H1 (cell line): ENCODE measurements around the gene CACNA1C. TPM values are rescaled to one million over a fixed set of nuclear protein-coding genes. Genes with fewer than 3 reads are reported as not detected.

Source experiments
- CTCF ChIA-PET: fragments of 300-600 bp; sonication (Branson Sonifier 250); formaldehyde crosslinking; loops from one replicate; lab custom pipeline; 2021; ENCODE audit not compliant: partially characterized antibody; lab: Charles Lee
- POLR2A ChIA-PET: fragments of 300-600 bp; sonication (Branson Sonifier 250); formaldehyde crosslinking; loops from one replicate; lab custom pipeline; 2021; ENCODE audit warnings: inconsistent platforms; ENCODE audit not compliant: partially characterized antibody; lab: Charles Lee
- DNase-seq, 2 experiments: peaks; one replicate each; pipeline versions ENCODE4 v3.0.0 to v3.0.0-alpha.2; 2010 to 2022; ENCODE audit warnings: low spot score in 2 of 2, low read depth in 1 of 2, mixed read lengths in 1 of 2
- FAIRE-seq: peaks from 2 replicates; lab custom pipeline; 2011; peaks lifted over from hg19 to GRCh38; lab: Jason Lieb, UNC
- H2AFZ ChIP-seq: 2 replicates; pipeline ENCODE4 v1.8.1; 2012; ENCODE audit warnings: low read length, inconsistent platforms
- H2AK5ac ChIP-seq: 2 replicates; pipeline ENCODE4 v1.6.1; 2013; ENCODE audit warnings: low read depth, low read length
- H2BK120ac ChIP-seq: replicated peaks from 2 replicates; pipeline ENCODE3; 2013; ENCODE audit warnings: low read depth, low read length, inconsistent platforms
- H2BK12ac ChIP-seq: 2 replicates; pipeline ENCODE4 v1.6.1; 2013; ENCODE audit warnings: low read depth, low read length
- H2BK15ac ChIP-seq: 2 replicates; pipeline ENCODE4 v1.6.1; 2013; ENCODE audit warnings: low read length
- H2BK20ac ChIP-seq: 2 replicates; pipeline ENCODE4 v1.6.1; 2013; ENCODE audit warnings: low read length
- H2BK5ac ChIP-seq: 2 replicates; pipeline ENCODE4 v1.6.1; 2013; ENCODE audit warnings: low read depth, low read length
- H3K14ac ChIP-seq: 2 replicates; pipeline ENCODE4 v1.6.1; 2013; ENCODE audit warnings: inconsistent platforms; ENCODE audit not compliant: insufficient read length
- H3K18ac ChIP-seq: 2 replicates; pipeline ENCODE4 v1.6.1; 2013; ENCODE audit warnings: low read length; ENCODE audit errors: extremely low read depth
- H3K23ac ChIP-seq: 2 replicates; pipeline ENCODE4 v1.6.1; 2013; ENCODE audit warnings: inconsistent platforms; ENCODE audit not compliant: insufficient read length
- H3K23me2 ChIP-seq: 2 replicates; pipeline ENCODE4 v1.6.1; 2013; ENCODE audit warnings: low read depth, low read length
- H3K27ac ChIP-seq: 2 replicates; pipeline ENCODE4 v1.6.1; 2011; ENCODE audit warnings: low read depth, low read length, inconsistent platforms
- H3K27me3 ChIP-seq, 4 experiments: replicated peaks in 1 of 4; 1 replicate in 1 of 4; 2 replicates in 3 of 4; pipeline versions ENCODE4 v1.6.1 to v1.8.1; 2011 to 2013; ENCODE audit warnings: low read length in 3 of 4, mild to moderate bottlenecking in 3 of 4, inconsistent platforms in 2 of 4, mixed read lengths in 2 of 4, moderate library complexity in 1 of 4; ENCODE audit not compliant: control insufficient read depth in 3 of 4, insufficient read depth in 3 of 4; ENCODE audit errors: extremely low read depth in 1 of 4
- H3K36me3 ChIP-seq, 4 experiments: 2 replicates each; pipeline versions ENCODE4 v1.6.1 to v1.8.1; 2011 to 2013; ENCODE audit warnings: mild to moderate bottlenecking in 4 of 4, low read length in 3 of 4, moderate library complexity in 2 of 4, control low read depth in 1 of 4, inconsistent platforms in 1 of 4; ENCODE audit not compliant: insufficient read depth in 4 of 4, control insufficient read depth in 2 of 4
- H3K4ac ChIP-seq: replicated peaks from 2 replicates; pipeline ENCODE3; 2013; ENCODE audit warnings: low read length, low read depth, mixed read lengths, inconsistent platforms; ENCODE audit not compliant: insufficient read length
- H3K4me1 ChIP-seq, 4 experiments: replicated peaks in 1 of 4; 1 replicate in 1 of 4; 2 replicates in 3 of 4; pipeline versions ENCODE4 v1.6.1 to v1.8.1; 2011 to 2013; ENCODE audit warnings: low read length in 3 of 4, inconsistent platforms in 2 of 4, mixed read lengths in 1 of 4; ENCODE audit not compliant: insufficient read depth in 4 of 4, control insufficient read depth in 3 of 4
- H3K4me2 ChIP-seq, 2 experiments: 2 replicates each; pipeline versions ENCODE4 v1.6.1 to v1.8.1; 2011 to 2013; ENCODE audit warnings: low read depth in 2 of 2, low read length in 2 of 2, control low read depth in 1 of 2, inconsistent platforms in 1 of 2, mild to moderate bottlenecking in 1 of 2; ENCODE audit not compliant: insufficient read depth in 1 of 2
- H3K4me3 ChIP-seq, 4 experiments: fragments of 200-600, 300-600 bp in 1 of 4; sonication (generic), shearing (Covaris generic), sonication (Bioruptor Twin) in 1 of 4; 2 replicates each; pipeline versions ENCODE4 v1.5.1 to v1.8.1; 2011 to 2016; ENCODE audit warnings: low read length in 4 of 4, low read depth in 3 of 4, control low read depth in 2 of 4, inconsistent platforms in 2 of 4, mild to moderate bottlenecking in 2 of 4, mixed read lengths in 1 of 4, moderate library complexity in 1 of 4; ENCODE audit not compliant: insufficient read depth in 2 of 4; ENCODE audit errors: extremely low read depth in 1 of 4
- H3K56ac ChIP-seq: replicated peaks from 2 replicates; pipeline ENCODE3; 2013; ENCODE audit warnings: low read depth, mild to moderate bottlenecking, mixed read lengths, low read length, inconsistent platforms; ENCODE audit not compliant: insufficient read length
- H3K79me1 ChIP-seq: 2 replicates; pipeline ENCODE4 v1.6.1; 2013; ENCODE audit warnings: low read depth, low read length, control low read depth
- H3K79me2 ChIP-seq, 2 experiments: 2 replicates each; pipeline versions ENCODE4 v1.6.1 to v1.8.1; 2012 to 2013; ENCODE audit warnings: low read length in 2 of 2, mild to moderate bottlenecking in 2 of 2, inconsistent platforms in 1 of 2; ENCODE audit not compliant: insufficient read depth in 2 of 2, control insufficient read depth in 1 of 2
- H3K9ac ChIP-seq, 4 experiments: replicated peaks in 1 of 4; 1 replicate in 1 of 4; 2 replicates in 3 of 4; pipeline versions ENCODE4 v1.6.1 to v1.8.1; 2011 to 2013; ENCODE audit warnings: low read depth in 3 of 4, low read length in 3 of 4, control low read depth in 2 of 4, mild to moderate bottlenecking in 2 of 4, moderate library complexity in 2 of 4, inconsistent platforms in 1 of 4; ENCODE audit errors: extremely low read depth in 1 of 4
- H3K9me3 ChIP-seq, 2 experiments: 2 replicates each; pipeline versions ENCODE4 v1.6.1 to v1.8.1; 2012 to 2013; ENCODE audit warnings: mild to moderate bottlenecking in 2 of 2, moderate library complexity in 2 of 2, control low read depth in 1 of 2, inconsistent platforms in 1 of 2, low read depth in 1 of 2, low read length in 1 of 2, mixed read lengths in 1 of 2; ENCODE audit not compliant: insufficient read depth in 2 of 2
- H4K20me1 ChIP-seq, 2 experiments: replicated peaks in 1 of 2; 2 replicates each; pipeline versions ENCODE3 to v1.8.1; 2011 to 2013; ENCODE audit warnings: inconsistent platforms in 2 of 2, low read length in 2 of 2, mild to moderate bottlenecking in 1 of 2; ENCODE audit not compliant: insufficient read depth in 2 of 2, control insufficient read depth in 1 of 2
- H4K5ac ChIP-seq: 2 replicates; pipeline ENCODE4 v1.6.1; 2013; ENCODE audit warnings: low read length, low read depth, mixed read lengths, inconsistent platforms; ENCODE audit not compliant: insufficient read length
- H4K8ac ChIP-seq: 2 replicates; pipeline ENCODE4 v1.8.0; 2013; ENCODE audit warnings: mild to moderate bottlenecking, moderate library complexity, low read length, inconsistent platforms; ENCODE audit not compliant: insufficient read depth; ENCODE audit errors: extremely low read depth
- H4K91ac ChIP-seq: replicated peaks from 2 replicates; pipeline ENCODE3; 2013; ENCODE audit warnings: low read length, mixed read lengths, inconsistent platforms; ENCODE audit not compliant: insufficient read length
- BRCA1 ChIP-seq: IDR thresholded peaks from 2 replicates; pipeline ENCODE4 v1.6.1; 2012; ENCODE audit warnings: low read depth, low read length, improper control_type of control experiment
- CBX5 ChIP-seq: fragments of 300-800, 300-1000 bp; sonication (generic); IDR thresholded peaks from 2 replicates; pipeline ENCODE4 v1.7.1; 2016; ENCODE audit warnings: antibody characterized with exemption, low read length, low read depth
- CEBPB ChIP-seq: IDR thresholded peaks from 2 replicates; pipeline ENCODE4 v1.6.1; 2012; ENCODE audit warnings: low read depth, low read length
- CREB1 ChIP-seq: IDR thresholded peaks from 2 replicates; pipeline ENCODE4 v1.6.1; 2012; ENCODE audit warnings: inconsistent platforms
- EGR1 ChIP-seq: IDR thresholded peaks from 2 replicates; pipeline ENCODE4 v1.6.1; 2011; ENCODE audit warnings: low read depth, low read length, borderline replicate concordance
- NANOG ChIP-seq: IDR thresholded peaks from 2 replicates; pipeline ENCODE4 v1.6.1; 2011; ENCODE audit warnings: low read length, low read depth, mild to moderate bottlenecking, inconsistent platforms; ENCODE audit not compliant: insufficient read depth, poor library complexity, severe bottlenecking
- POLR2AphosphoS5 ChIP-seq: IDR thresholded peaks from 2 replicates; pipeline ENCODE4 v1.6.1; 2011; ENCODE audit warnings: low read depth, low read length
- RBBP5 ChIP-seq: IDR thresholded peaks from 2 replicates; pipeline ENCODE4 v1.7.1; 2012; ENCODE audit warnings: low read depth, mild to moderate bottlenecking, inconsistent platforms, low read length, moderate library complexity, borderline replicate concordance
- RFX5 ChIP-seq: IDR thresholded peaks from 2 replicates; pipeline ENCODE4 v1.6.1; 2011; ENCODE audit warnings: low read depth, low read length, improper control_type of control experiment, borderline replicate concordance
- SIX5 ChIP-seq: IDR thresholded peaks from 2 replicates; pipeline ENCODE4 v1.6.1; 2011; ENCODE audit warnings: mild to moderate bottlenecking, low read depth, low read length
- SP1 ChIP-seq: IDR thresholded peaks from 2 replicates; pipeline ENCODE4 v1.6.1; 2011; ENCODE audit warnings: low read depth, low read length
- SP2 ChIP-seq: IDR thresholded peaks from 2 replicates; pipeline ENCODE4 v1.6.1; 2012; ENCODE audit warnings: mild to moderate bottlenecking, low read length, inconsistent platforms
- SP4 ChIP-seq: IDR thresholded peaks from 2 replicates; pipeline ENCODE4 v1.6.1; 2012; ENCODE audit warnings: low read length, inconsistent platforms
- TEAD4 ChIP-seq: IDR thresholded peaks from 2 replicates; pipeline ENCODE4 v1.6.1; 2012; ENCODE audit warnings: low read depth, low read length, inconsistent platforms, mixed read lengths
- ZNF274 ChIP-seq: IDR thresholded peaks from 2 replicates; pipeline ENCODE4 v1.7.0; 2012; ENCODE audit warnings: low read length, borderline replicate concordance; ENCODE audit errors: extremely low read depth
- WGBS, 2 experiments: shearing (Covaris generic) in 1 of 2; methylation state at CpG; one replicate each; pipeline versions ENCODE4 v1.1.6 to v1.1.7; 2013 to 2015; ENCODE audit warnings: low lambda C conversion rate in 2 of 2, mixed read lengths in 2 of 2, inconsistent platforms in 1 of 2, low coverage in 1 of 2, missing lambda C conversion rate in 1 of 2; ENCODE audit not compliant: insufficient replicate concordance in 2 of 2, insufficient coverage in 1 of 2, insufficient read length in 1 of 2; ENCODE audit errors: extremely low coverage in 1 of 2, missing lambda C conversion rate in 1 of 2; 5-methylcytosine and 5-hydroxymethylcytosine counted together
- polyA plus RNA-seq, 7 experiments: library from polyadenylated mRNA; depleted of rRNA in 3 of 7; stranded (reverse) in 5 of 7; unstranded in 2 of 7; fragments of >200 nt in 5 of 7; fragments of 200-250 nt in 2 of 7; gene quantifications; 1 replicate in 5 of 7; 2 replicates in 1 of 7; 4 replicates in 1 of 7; pipeline versions ENCODE4 v1.2.1 to v1.2.3, GENCODE V29; 2011 to 2013; ENCODE audit warnings: missing spikeins in 2 of 7, mixed read lengths in 2 of 7
- total RNA-seq: library from RNA; stranded (reverse); fragmentation: NEBNext Ultra II Directional; extraction: Animal tissue kit (Norgen Biotek cat#: 25700); gene quantifications from 2 replicates; pipeline ENCODE4 v1.2.1, GENCODE V29; 2021

Gene CACNA1C
- total and polyA plus RNA-seq, 2 of the 8 experiments (the other 6 are each of a cell fraction or from before 2014, with no cell fraction given), result 1.3 TPM

DNA sequence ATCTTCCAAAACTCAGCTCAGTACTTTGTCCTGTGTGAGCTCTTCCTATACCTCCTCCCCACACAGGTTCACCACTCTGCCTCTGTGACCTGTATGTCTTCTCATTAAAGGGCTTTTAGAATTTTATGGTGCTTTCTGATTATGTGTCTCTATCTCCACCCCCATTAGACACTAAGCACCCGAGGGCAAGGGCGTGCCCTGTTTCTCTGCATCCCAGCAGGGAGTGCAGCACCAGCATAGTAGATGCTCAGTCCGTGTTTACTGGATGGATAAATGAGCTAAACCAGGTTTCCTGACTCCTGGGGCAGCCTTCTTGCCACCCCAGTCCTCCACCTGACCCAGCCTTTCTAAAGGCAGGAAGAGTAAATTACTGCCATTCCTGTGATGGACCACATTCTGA, 333.8 kb downstream of the CACNA1C start:
- FAIRE-seq (no peak), DNase-seq (no peak)
- Histone ChIP-seq H4K20me1 (no peaks in the 10 kb centered on the region), H3K79me1 (no peaks in the 10 kb centered on the region), H3K4ac (no peak overlapping the region), H3K4me2 (no peak overlapping the region), H2AFZ (no peak overlapping the region), H4K5ac (no peak overlapping the region), H4K8ac (no peak overlapping the region), H2BK5ac (no peak overlapping the region), H2BK12ac (no peak overlapping the region), H3K18ac (no peak overlapping the region), H3K4me1 (peaks cover 0 to 4% (median 0%) of the 10 kb centered on the region in 4 experiments; a peak in 1 of 7 replicates), H2BK15ac (no peak overlapping the region), H3K9ac (no peak overlapping the region), H2BK120ac (no peak overlapping the region), H3K23me2 (no peaks in the 10 kb centered on the region), H3K27me3 (no peaks in the 10 kb centered on the region), H3K9me3 (no peaks in the 10 kb centered on the region), H3K56ac (no peak overlapping the region), H2BK20ac (no peak overlapping the region), H4K91ac (no peak overlapping the region), H3K4me3 (no peak overlapping the region), H3K27ac (no peak overlapping the region), H3K14ac (no peak overlapping the region), H3K79me2 (no peaks in the 10 kb centered on the region), H3K36me3 (no peaks in the 10 kb centered on the region), H2AK5ac (no peak overlapping the region), H3K23ac (no peak overlapping the region)
- WGBS, 2 experiments, result 82% methylated on average over 3 of the region's 3 CpGs; no CpG with 5 or more reads in 1 of the 2 experiments
- POLR2A ChIA-PET, result interaction anchor here (1.3 kb wide), 1 partner anchor 15 kb away, joined by 4 read pairs; no protein-coding TSS in a partner anchor
- CTCF ChIA-PET, result interaction anchor here (0.6 to 6.0 kb wide), 11 partner anchors 9 to 329 kb away, joined by 3 to 77 read pairs (median 4); no protein-coding TSS in a partner anchor
- no peak for TF ChIP-seq CREB1
- TF ChIP-seq SP2, result no peak
- no peak for TF ChIP-seq EGR1
- TF ChIP-seq CEBPB, result no peak
- no peak for TF ChIP-seq BRCA1
- no peak for TF ChIP-seq ZNF274
- no peak for TF ChIP-seq SP4
- TF ChIP-seq CBX5, result no peak
- no peak for TF ChIP-seq RBBP5
- no peak for TF ChIP-seq RFX5
- TF ChIP-seq TEAD4, result no peak
- TF ChIP-seq NANOG, result no peak
- no peak for TF ChIP-seq SP1
- no peak for TF ChIP-seq POLR2AphosphoS5
- TF ChIP-seq SIX5, result no peak
